Kidney (tissue), 14 donors: ENCODE results near the gene MLNR. TPM values are rescaled to one million over a fixed set of nuclear protein-coding genes. Genes with fewer than 3 reads are reported as not detected.

Experiments used
- DNase-seq, 5 donors: peaks; one replicate each; pipeline ENCODE4 v3.0.0-alpha.2; 2013 to 2020
- FAIRE-seq: peaks from 2 replicates; lab custom pipeline; 2012; peaks lifted over from hg19 to GRCh38; lab: Jason Lieb, UNC
- H3K27ac ChIP-seq, 2 donors: one replicate each; pipeline ENCODE4 v1.7.0; 2013; ENCODE audit warnings: low read depth in 2 of 2, low read length in 2 of 2, inconsistent platforms in 1 of 2
- H3K27me3 ChIP-seq: one replicate; pipeline ENCODE4 v1.7.1; 2013; ENCODE audit warnings: low read length, inconsistent platforms; ENCODE audit not compliant: control insufficient read depth, insufficient read depth
- H3K36me3 ChIP-seq, 3 donors: one replicate each; pipeline versions ENCODE4 v1.7.0 to v1.7.1; 2013; ENCODE audit warnings: low read length in 3 of 3, control low read depth in 1 of 3, inconsistent platforms in 1 of 3; ENCODE audit not compliant: insufficient read depth in 3 of 3, control insufficient read depth in 2 of 3
- H3K4me1 ChIP-seq, 3 donors: one replicate each; pipeline versions ENCODE4 v1.7.0 to v1.7.1; 2013; ENCODE audit warnings: low read length in 3 of 3, inconsistent platforms in 1 of 3, low read depth in 1 of 3; ENCODE audit not compliant: control insufficient read depth in 2 of 3, insufficient read depth in 2 of 3
- H3K4me3 ChIP-seq, 3 donors: one replicate each; pipeline versions ENCODE4 v1.7.0 to v1.8.1; 2013; ENCODE audit warnings: low read length in 3 of 3, control low read depth in 1 of 3, inconsistent platforms in 1 of 3
- H3K9ac ChIP-seq, 3 donors: one replicate each; pipeline versions ENCODE4 v1.7.0 to v1.7.1; 2013; ENCODE audit warnings: low read length in 3 of 3, control low read depth in 1 of 3, inconsistent platforms in 1 of 3
- H3K9me3 ChIP-seq, 3 donors: one replicate each; pipeline versions ENCODE4 v1.7.0 to v1.7.1; 2013; ENCODE audit warnings: low read length in 3 of 3, control low read depth in 1 of 3, inconsistent platforms in 1 of 3; ENCODE audit not compliant: control insufficient read depth in 2 of 3, insufficient read depth in 1 of 3
- CTCF ChIP-seq: IDR thresholded peaks from 3 replicates; pipeline ENCODE4 v1.5.1; 2012; ENCODE audit warnings: mild to moderate bottlenecking, moderate library complexity, borderline replicate concordance; ENCODE audit not compliant: insufficient read depth; ENCODE audit errors: extremely low read depth
- intact Hi-C: fragments of 100-400 bp; cut with DNase I; formaldehyde crosslinking; loops from one replicate; pipeline ENCODE4 v1.11.1; 2022
- polyA plus RNA-seq: library from polyadenylated mRNA; stranded (reverse); fragments of 350-450 nt; fragmentation: Illumina TruSeq; extraction: RNeasy Lipid Tissue Mini Kit (QIAGEN cat#74804); gene quantifications from one replicate; pipeline ENCODE4 v1.2.3, GENCODE V29; 2014; ENCODE audit warnings: low read depth, low replicate concordance; ENCODE audit not compliant: insufficient read depth
- total RNA-seq: library from RNA; stranded (reverse); fragmentation: NEBNext Ultra II Directional; extraction: Animal tissue kit (Norgen Biotek cat#: 25700); gene quantifications from one replicate; pipeline ENCODE4 v1.2.1, GENCODE V29; 2021
- donor health status: control.
- donor health status: control.
- donor health status: control.
- donor health status: control.
- donor health status: control.
- donor health status: DM: yes; HTN: yes; CAD: no.
- donor health status: Normal renal cell carcinoma (clear cell type).

The MLNR gene
- total and polyA plus RNA-seq, 2 donors from 2014 or later: 0.28 TPM; not detected in 1

DNA sequence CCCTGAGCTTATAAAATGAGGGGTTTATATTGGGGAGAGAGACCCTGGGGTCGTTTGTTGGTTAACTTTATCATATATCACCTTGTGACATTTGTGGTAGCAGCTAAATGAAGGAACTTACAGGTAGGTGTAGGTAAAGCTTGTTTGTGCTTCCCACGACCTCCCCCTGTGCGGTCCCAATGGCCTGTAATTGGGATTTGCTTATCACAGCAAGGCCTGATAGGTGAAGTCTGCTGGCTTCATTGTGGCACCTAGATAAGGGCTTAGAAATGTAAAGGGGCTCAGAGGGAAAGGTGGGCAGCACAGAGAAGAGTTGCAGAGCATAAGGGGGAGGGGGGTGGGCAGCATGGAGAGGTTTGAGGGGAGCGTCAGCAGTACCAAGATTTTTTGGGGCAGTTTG, 35.5 kb upstream of the MLNR start:
- Histone ChIP-seq H3K4me1 (no peaks in the 10 kb centered on the region), H3K9ac (no peak overlapping the region), H3K27ac (no peak overlapping the region), H3K4me3 (no peak overlapping the region), H3K9me3 (no peaks in the 10 kb centered on the region), H3K27me3 (no peaks in the 10 kb centered on the region), H3K36me3 (peaks cover 4 to 40% (median 13%) of the 10 kb centered on the region in 3 donors)
- intact Hi-C loops: no loop called here
- no peak for TF ChIP-seq CTCF
- FAIRE-seq: no peak
- no peak for DNase-seq

DNA sequence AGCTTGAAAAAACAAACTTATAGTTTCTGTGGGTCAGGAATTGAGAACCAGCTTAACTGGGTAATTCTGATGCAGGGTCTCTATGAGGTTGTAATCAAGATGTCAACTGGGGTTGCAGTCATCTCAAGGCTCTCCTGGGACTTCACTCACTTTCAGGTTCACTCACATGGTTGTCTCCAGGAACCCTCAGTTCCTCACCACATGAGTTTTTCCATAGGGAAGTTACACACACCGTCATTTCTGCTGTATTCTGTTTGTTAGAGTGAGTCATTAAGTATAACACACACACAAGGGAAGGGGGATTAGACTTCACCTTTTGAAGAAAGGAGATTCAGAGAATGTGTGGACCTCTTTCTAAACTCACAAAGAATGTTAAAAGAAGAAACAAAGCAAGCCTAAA, 34.9 kb upstream of the MLNR start:
- intact Hi-C loops: no loop called here
- Histone ChIP-seq H3K36me3 (peaks cover 4 to 35% (median 13%) of the 10 kb centered on the region in 3 donors), H3K9me3 (no peaks in the 10 kb centered on the region), H3K27ac (no peak overlapping the region), H3K4me3 (no peak overlapping the region), H3K4me1 (no peaks in the 10 kb centered on the region), H3K27me3 (no peaks in the 10 kb centered on the region), H3K9ac (no peak overlapping the region)
- no peak for TF ChIP-seq CTCF
- no peak for DNase-seq
- no peak for FAIRE-seq

DNA sequence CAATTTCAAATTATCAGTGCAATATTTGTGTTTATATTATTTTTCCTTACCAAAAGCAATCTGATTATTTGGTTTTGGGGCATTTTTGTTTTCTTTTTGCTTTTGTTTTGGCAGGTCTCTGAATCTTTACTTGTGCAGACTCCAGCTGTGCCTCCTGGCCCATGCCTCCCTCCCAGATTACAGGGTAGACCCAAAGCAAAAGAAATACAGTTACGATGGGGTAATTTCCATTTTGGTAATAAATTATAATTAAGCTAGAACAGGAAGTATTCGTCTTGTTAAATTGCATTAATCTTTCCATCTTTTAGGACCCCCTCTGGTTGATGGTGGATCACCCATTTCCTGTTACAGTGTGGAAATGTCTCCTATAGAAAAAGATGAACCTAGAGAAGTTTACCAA, 29.2 kb upstream of the MLNR start:
- no peak overlapping the region for H3K9ac ChIP-seq
- no peak for DNase-seq
- H3K27me3 ChIP-seq: no peaks in the 10 kb centered on the region
- H3K36me3 ChIP-seq: peaks cover 7 to 48% (median 21%) of the 10 kb centered on the region in 3 donors
- H3K27ac ChIP-seq: no peak overlapping the region
- H3K4me3 ChIP-seq: no peak overlapping the region
- TF ChIP-seq CTCF: no peak
- FAIRE-seq: no peak
- H3K4me1 ChIP-seq: no peaks in the 10 kb centered on the region
- intact Hi-C loops: no loop called here
- H3K9me3 ChIP-seq: no peaks in the 10 kb centered on the region

DNA sequence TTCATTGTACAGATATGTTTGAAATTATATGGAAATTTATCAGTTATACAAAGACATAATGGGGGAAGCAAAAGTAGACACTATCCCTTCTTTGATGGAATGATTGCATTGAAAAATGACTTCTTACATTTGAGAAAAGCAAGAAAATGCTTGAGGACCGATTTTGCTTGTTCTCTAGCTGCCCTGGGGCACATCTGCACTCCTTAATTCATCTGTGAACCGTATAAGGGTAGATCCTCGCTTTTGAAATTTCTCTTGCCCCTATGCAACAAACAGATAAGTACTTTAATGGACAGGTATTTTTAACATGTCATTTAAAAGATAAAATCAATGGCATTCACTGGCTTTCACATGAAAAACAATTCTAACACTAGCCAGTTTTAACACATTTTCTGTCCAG, 13.5 kb upstream of the MLNR start:
- Histone ChIP-seq H3K27ac (no peak overlapping the region), H3K4me3 (no peak overlapping the region), H3K9me3 (no peaks in the 10 kb centered on the region), H3K36me3 (peaks cover 6 to 38% (median 18%) of the 10 kb centered on the region in 3 donors), H3K4me1 (no peaks in the 10 kb centered on the region), H3K9ac (no peak overlapping the region), H3K27me3 (no peaks in the 10 kb centered on the region)
- FAIRE-seq (no peak), DNase-seq (no peak)
- intact Hi-C loops: no loop called here
- TF ChIP-seq CTCF: no peak
